HG03039 (cell line): ENCODE data around the gene SDR42E2.
"Not testable (repeated sequence)": the region's sequence is repeated elsewhere in the genome, so short reads cannot be mapped to it uniquely, and the experiment has no call there.

ENCODE experiments used
- ATAC-seq: cut with Tn5 transposase; IDR thresholded peaks from one replicate; pipeline ENCODE4 v1.9.1; 2021; ENCODE audit warnings: mild to moderate bottlenecking, moderate library complexity; ENCODE audit not compliant: unreplicated experiment

SDR42E2 gene

DNA sequence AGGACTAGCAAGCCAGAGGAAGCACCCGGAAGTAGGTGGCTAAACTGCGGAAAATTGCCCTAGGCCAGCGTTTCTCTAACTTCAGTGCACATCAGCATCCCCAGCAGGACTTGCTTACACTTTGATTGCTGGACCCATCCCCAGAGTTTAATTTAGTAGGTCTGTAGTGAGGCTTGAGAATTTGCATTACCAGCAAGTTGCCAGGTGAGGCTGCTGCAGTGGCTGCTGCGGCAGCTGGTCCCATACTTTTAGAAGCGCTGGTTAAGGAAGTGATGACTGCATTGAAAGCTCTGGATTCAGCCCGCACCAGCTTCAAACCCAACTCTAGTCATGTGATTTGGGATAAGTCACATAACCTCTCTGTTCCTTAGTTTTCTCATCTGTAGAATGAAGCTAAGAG, 48.0 kb downstream of the SDR42E2 start:
- no peak for ATAC-seq

- ATAC-seq: no peak
Observed at GRCh38 chr16:22210854-22211253, 48.5 kb downstream of the SDR42E2 start.

DNA sequence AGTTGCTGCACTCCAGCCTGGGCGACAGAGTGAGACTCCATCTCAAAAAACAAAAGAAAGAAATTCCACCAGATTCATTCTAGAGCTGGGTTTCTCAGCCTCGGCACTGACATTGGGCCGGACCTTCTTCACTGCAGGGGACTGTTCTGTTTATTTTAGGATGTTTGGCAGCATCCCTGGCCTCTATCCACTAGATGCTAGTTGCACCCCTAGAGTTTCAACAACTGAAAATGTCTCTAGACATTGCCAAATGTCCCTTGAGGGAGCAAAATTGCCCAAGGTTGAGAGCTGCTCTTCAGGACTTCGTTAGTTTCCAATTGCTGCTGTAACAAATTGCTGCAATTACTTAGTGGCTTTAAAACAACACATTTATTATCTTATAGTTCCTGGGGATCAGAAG, 50.9 kb downstream of the SDR42E2 start:
- no peak for ATAC-seq

GRCh38 chr16:22213801-22214200, 51.5 kb downstream of the SDR42E2 start:
- ATAC-seq: no peak

- ATAC-seq: no peak
Observed at GRCh38 chr16:22214402-22214801, 52.1 kb downstream of the SDR42E2 start.

- ATAC-seq: no peak
Observed at GRCh38 chr16:22214889-22215288, 52.6 kb downstream of the SDR42E2 start.

DNA sequence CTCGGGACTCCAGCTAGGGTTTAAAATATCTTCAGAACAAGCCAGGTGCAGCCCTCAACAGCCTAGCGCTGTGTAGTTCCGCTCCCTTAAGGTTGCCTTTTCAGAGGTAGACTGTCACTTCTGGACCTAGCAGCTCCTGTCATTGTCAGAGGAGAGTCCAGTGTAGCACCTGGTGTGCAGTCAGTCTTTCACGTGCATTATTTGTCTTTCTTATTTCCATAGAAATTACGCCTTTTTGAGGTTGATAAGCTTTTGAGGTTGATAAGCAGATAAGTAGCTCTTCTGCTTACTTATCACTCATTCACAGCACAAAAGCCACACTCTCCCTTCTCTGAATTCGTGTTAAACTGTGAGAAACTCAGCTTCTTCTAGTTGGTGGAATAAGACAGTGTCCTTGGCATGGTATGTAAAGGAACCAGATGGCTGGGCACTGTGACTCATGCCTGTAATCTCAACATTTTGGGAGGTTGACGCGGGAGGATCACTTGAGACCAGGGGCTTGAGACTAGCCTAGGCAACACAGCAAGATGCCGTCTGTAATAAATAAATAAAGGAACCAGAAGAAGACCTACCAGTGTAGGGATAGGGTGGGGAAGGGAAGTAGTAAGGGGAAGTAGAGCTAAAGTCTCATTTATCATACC, 54.0 kb downstream of the SDR42E2 start:
- no peak for ATAC-seq

DNA sequence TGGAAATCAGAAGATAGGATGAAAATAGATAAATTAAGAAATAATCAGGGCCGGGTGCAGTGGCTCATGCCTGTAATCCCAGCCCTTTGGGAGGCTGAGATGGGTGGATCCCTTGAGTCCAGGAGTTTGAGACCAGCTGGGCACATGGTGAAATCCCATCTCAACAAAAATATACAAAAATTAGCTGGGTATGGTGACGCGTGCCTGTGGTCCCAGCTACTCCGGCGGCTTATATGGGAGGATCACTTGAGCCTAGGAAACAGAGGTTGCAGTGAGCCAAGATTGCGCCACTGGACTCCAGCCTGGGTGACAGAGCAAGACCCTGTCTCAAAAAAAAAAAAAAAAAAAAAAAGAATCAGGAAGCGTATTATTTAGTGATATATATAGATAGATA, 54.5 kb downstream of the SDR42E2 start:
- not testable (repeated sequence) for ATAC-seq

DNA sequence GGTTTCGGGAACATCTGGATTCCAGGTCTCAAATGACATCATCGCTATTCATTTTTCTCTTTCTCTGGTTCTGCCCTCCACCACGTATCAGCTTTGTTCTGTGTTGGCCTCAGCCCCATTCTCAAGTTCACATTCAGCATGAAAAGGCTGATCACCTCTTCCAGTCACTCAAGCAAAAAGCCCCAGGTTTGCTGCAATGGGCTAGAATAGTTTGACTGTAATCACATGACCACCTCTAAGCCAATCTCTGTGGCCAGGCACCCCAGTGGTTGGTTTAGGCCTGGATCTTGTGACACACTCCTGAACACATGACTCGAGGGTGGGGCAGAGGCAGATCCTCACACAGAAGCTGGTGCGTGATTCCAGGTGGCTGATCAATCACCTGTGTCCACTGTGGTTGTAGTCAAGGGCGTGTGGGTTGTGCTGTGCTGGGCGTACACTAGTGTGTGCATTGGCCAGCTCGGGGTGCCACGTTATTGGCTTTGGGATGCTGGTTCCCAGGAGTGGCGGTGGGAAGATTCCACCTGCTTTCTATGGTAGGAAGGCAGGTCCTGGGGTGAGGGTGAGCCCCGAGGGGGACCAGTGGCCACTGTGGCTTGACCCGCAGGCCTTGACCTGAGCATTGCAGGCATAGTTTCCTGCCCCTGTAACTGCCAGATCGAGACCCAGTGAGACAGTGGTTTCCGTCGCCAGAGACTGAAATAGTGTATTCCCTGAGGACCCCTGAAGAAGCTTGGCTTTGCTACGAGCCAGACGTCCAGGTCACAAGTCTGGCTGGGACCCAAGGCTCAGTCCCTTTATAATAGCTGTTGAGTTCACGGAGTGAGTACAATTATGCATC, 55.8 kb downstream of the SDR42E2 start:
- ATAC-seq: peak; percentile 80

- no peak for ATAC-seq
Observed at GRCh38 chr16:22219389-22220068, 57.2 kb downstream of the SDR42E2 start.

DNA sequence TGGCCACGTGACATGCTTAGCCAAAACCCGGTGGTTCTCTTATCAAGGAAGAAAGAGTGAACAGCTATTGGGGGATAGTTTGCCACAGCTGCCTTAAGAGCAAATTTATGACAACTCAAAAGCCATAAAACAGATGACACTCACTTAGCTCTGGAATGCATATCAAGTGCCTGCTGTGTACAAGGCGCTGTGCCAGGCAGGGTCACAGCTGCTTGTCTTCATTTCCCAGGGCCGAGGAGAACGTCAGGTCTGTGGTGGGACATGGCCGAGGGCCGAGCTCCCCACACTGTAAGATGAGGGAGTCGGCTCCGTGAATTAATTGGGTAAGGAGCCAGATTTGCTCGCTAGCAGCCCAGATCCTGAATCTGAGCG, 57.7 kb downstream of the SDR42E2 start:
- ATAC-seq: no peak

DNA sequence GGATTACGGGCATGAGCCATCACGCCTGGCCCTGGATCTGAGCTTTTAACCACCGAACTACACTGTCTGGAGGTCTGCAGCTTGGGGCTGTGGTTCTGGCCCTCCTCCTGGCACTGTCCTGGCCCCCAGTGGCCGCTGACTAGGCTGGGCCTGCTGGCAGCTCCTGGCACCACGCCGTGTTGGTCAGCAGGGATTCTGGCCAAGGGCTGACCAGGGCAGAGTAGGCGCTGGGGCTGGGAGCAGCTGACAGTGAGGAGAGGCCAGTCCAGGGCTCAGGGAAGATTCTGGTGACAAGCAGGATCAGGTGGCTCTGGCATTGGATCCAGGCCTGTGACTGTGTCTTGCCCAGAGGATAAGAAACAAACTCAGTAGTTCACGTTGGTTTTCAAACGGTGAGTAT, 58.4 kb downstream of the SDR42E2 start:
- no peak for ATAC-seq

DNA sequence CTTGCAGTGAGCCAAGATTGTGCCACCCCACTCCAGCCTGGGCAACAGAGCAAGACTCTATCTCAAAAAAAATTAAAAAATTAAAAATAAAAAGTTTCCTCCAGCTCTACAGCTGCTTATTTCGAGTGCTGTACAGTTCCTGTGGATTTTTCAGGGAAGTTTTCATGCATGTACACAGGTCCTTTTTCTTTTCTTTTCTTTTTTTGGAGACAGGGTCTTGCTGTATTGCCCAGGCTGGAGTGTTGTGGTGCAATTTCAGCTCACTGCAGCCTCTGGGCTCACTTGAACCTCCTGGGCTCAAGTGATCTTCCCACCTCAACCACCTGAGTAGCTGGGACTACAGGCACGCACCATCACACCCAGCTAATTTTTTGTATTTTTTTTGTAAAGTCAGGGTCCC, 59.7 kb downstream of the SDR42E2 start:
- no peak for ATAC-seq

- no peak for ATAC-seq
Observed at GRCh38 chr16:22222998-22223397, 60.7 kb downstream of the SDR42E2 start.

GRCh38 chr16:22225060-22225459, 62.8 kb downstream of the SDR42E2 start:
- ATAC-seq: no peak

DNA sequence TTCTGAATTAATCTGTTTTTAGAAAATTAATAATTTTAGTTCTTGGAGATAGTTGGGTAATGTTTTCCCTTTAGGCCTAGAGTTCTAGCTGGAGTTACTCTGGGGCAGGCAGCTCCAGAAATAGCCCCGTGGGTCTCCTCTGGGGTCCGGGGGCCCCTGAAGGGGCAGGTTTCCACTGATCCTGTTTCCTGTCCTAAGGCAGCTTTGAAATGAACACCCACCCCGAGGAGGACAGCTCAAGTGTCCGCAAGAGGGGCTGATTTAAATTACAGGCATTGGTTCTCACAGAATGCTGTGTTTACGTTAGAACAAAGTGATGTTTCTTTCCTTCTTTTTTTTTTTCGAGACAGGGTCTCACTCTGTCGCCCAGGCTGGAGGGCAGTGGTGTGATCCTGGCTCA, 67.6 kb downstream of the SDR42E2 start:
- ATAC-seq: no peak

DNA sequence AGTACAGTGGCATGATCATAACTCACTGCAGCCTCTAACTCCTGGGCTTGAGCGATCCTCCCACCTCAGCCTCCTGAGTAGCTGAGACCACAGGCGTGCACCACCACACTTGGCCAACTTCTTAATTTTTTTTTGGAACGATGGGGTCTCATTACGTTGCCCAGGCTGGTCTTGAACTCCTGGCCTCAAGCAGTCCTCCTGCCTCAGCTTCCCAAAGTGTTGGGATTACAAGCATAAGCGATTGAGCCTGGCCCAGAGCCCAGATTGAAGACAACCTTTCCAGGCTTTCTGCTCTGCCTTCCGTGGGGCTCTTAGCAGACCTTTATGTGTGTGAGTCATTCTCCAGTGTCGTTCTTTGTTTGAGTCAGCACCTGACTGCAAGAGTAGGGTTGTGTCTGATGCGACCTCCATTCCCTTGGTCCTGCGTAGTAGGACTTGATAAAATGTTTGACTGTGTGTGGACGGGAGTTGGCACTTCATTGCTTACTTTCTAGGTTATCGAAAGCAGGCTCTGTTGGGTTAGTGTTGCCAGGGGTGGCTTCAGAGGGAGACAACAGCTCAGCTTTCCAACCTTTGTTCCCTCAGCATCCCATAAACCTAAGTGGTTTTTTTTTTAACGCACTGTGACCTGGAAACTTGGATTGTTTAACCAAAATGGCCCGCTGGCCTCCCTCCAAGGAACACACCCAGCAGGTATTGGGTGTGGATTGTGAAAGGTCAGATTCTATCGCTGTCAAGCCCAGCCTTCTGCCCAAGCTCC, 70.2 kb downstream of the SDR42E2 start:
- no peak for ATAC-seq

GRCh38 chr16:22233037-22233372, 70.7 kb downstream of the SDR42E2 start:
- ATAC-seq: no peak

- no peak for ATAC-seq
Observed at GRCh38 chr16:22235839-22236745, 73.8 kb downstream of the SDR42E2 start.

GRCh38 chr16:22239131-22239805, 77.0 kb downstream of the SDR42E2 start:
- ATAC-seq: no peak
